CD4-positive, alpha-beta T cell treated with Interleukin-17A for 4 hours (primary cell): Measurements from ENCODE around the gene HEPACAM2.

Experiments used
- DNase-seq: peaks from one replicate; pipeline ENCODE4 v3.0.0-alpha.2; 2020; ENCODE audit warnings: mixed read lengths

Gene HEPACAM2

GRCh38 chr7:93146472-93147141, 79.7 kb downstream of the HEPACAM2 start:
- DNase-seq: no peak

- DNase-seq: no peak
These were observed 80.2 kb downstream of the HEPACAM2 start for GRCh38 chr7:93146036-93146435.

- DNase-seq: no peak
These were observed 80.9 kb downstream of the HEPACAM2 start for GRCh38 chr7:93145354-93145753.

- no peak for DNase-seq
These were observed 84.1 kb downstream of the HEPACAM2 start for GRCh38 chr7:93142127-93142526.

- no peak for DNase-seq
These were observed 85.6 kb downstream of the HEPACAM2 start for GRCh38 chr7:93140582-93141191.

- DNase-seq: no peak
These were observed 87.7 kb downstream of the HEPACAM2 start for GRCh38 chr7:93138576-93138975.
